ENCODE data around the gene RUSC2. TPM values are rescaled to one million over a fixed set of nuclear protein-coding genes. Genes with fewer than 3 reads are reported as not detected.

The RUSC2 gene, protein sequence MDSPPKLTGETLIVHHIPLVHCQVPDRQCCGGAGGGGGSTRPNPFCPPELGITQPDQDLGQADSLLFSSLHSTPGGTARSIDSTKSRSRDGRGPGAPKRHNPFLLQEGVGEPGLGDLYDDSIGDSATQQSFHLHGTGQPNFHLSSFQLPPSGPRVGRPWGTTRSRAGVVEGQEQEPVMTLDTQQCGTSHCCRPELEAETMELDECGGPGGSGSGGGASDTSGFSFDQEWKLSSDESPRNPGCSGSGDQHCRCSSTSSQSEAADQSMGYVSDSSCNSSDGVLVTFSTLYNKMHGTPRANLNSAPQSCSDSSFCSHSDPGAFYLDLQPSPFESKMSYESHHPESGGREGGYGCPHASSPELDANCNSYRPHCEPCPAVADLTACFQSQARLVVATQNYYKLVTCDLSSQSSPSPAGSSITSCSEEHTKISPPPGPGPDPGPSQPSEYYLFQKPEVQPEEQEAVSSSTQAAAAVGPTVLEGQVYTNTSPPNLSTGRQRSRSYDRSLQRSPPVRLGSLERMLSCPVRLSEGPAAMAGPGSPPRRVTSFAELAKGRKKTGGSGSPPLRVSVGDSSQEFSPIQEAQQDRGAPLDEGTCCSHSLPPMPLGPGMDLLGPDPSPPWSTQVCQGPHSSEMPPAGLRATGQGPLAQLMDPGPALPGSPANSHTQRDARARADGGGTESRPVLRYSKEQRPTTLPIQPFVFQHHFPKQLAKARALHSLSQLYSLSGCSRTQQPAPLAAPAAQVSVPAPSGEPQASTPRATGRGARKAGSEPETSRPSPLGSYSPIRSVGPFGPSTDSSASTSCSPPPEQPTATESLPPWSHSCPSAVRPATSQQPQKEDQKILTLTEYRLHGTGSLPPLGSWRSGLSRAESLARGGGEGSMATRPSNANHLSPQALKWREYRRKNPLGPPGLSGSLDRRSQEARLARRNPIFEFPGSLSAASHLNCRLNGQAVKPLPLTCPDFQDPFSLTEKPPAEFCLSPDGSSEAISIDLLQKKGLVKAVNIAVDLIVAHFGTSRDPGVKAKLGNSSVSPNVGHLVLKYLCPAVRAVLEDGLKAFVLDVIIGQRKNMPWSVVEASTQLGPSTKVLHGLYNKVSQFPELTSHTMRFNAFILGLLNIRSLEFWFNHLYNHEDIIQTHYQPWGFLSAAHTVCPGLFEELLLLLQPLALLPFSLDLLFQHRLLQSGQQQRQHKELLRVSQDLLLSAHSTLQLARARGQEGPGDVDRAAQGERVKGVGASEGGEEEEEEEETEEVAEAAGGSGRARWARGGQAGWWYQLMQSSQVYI (N-terminal part only)
- total RNA-seq (2022; extraction: Qiagen RNA extraction) = 22.4 to 33.2 TPM (median 29.5 TPM) in 5 replicates

GRCh38 chr9:35489313-35490154 is at the start of gene RUSC2:
RUSC2 (plus strand) TSS chr9:35490111; CDS start chr9:35546522, 56,411 bp downstream.

Other genes with a start within 250 kb of the RUSC2 start
- 23.2 to 30.9 TPM (median 29.9 TPM) in 5 replicates for gene TESK1, start 115.2 kb downstream of the RUSC2 start, total RNA-seq (2022; extraction: Qiagen RNA extraction)
- gene CD72, start 128.3 kb downstream of the RUSC2 start, total RNA-seq (2022; extraction: Qiagen RNA extraction) = 0.06 to 0.18 TPM (median 0.12 TPM) in 4 of 5 replicates, not detected in the other
- not detected in 5 replicates for gene SIT1, start 160.8 kb downstream of the RUSC2 start, total RNA-seq (2022; extraction: Qiagen RNA extraction)
- gene RMRP, start 167.9 kb downstream of the RUSC2 start, total RNA-seq (2022; extraction: Qiagen RNA extraction) = 4.2 to 11.7 TPM (median 7.0 TPM) in 3 of 5 replicates, not detected in the others
- 21.2 to 27.0 TPM (median 25.3 TPM) in 5 replicates for gene CCDC107, start 168.2 kb downstream of the RUSC2 start, total RNA-seq (2022; extraction: Qiagen RNA extraction)
- gene ARHGEF39, start 175.1 kb downstream of the RUSC2 start, total RNA-seq (2022; extraction: Qiagen RNA extraction) = 13.1 to 20.9 TPM (median 19.3 TPM) in 5 replicates
- 4.2 to 7.9 TPM (median 7.3 TPM) in 5 replicates for gene CA9, start 183.8 kb downstream of the RUSC2 start, total RNA-seq (2022; extraction: Qiagen RNA extraction)
- gene TPM2, start 199.8 kb downstream of the RUSC2 start, total RNA-seq (2022; extraction: Qiagen RNA extraction) = 623 to 688 TPM (median 654 TPM) in 5 replicates
- 110 to 135 TPM (median 123 TPM) in 5 replicates for gene TLN1, start 242.1 kb downstream of the RUSC2 start, total RNA-seq (2022; extraction: Qiagen RNA extraction)
- gene CREB3, start 242.6 kb downstream of the RUSC2 start, total RNA-seq (2022; extraction: Qiagen RNA extraction) = 58.6 to 69.3 TPM (median 61.3 TPM) in 5 replicates

Data from A549 treated with CORT108297 at 1 μM for 4 hours (cell line).